ENCODE measurements around the gene FRMPD2. TPM values are rescaled to one million over a fixed set of nuclear protein-coding genes. Genes with fewer than 3 reads are reported as not detected.

FRMPD2 gene
- polyA plus RNA-seq, 1 donor from 2014 or later: 0.14 TPM

DNA sequence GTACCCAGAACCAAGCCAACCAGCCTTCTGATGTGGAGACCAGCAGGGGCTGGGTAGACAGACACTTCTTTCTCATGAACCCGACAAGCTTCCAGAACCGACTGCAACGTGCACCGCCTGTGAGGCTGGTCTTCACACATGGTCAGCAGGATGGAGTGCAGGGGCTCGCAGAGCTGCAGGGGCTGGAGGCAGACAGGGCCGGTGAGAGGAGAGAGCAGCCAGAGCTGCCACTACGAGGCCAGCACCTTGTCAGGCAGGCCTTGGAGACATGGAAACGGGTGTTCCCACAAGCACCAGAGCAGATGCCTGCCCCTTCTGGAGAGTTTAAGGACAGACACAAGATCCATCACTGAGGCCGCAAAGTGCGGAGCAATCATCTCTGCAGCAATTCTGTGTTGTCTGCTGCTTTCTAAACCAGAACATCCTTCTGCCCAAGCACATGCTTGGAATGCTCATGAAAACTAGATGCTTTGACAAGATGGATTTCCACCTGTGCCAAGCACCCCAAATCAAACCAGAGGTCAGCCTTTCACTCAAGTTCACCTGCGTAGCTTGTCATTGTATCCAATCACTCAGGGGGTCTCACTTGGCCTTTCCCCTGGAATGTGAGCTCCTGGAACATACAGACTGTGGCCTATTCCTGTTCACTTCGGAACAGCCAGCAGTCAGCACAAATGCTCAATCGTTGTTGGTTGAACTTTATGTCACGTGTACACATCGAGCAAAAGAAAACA lies 32.2 kb downstream of the FRMPD2 start:
- no peak for TF ChIP-seq RAD21 (conservative IDR thresholded peaks at IDR 0.05)
- TF ChIP-seq EP300 (conservative IDR thresholded peaks at IDR 0.05; ENCODE audit: poor library complexity, severe bottlenecking): no peak
- Histone ChIP-seq H2AFZ (ENCODE audit: low read depth, low read length) (no peak overlapping the region), H3K27me3 (ENCODE audit: insufficient read depth, low read depth, low read length) (no peaks in the 10 kb centered on the region), H4K20me1 (ENCODE audit: insufficient read depth) (no peaks in the 10 kb centered on the region), H3K36me3 (ENCODE audit: insufficient read depth, low read length) (no peaks in the 10 kb centered on the region), H3F3A (ENCODE audit: insufficient read depth, low read length, poor library complexity, severe bottlenecking) (no peaks in the 10 kb centered on the region), H3K4me3 (ENCODE audit: low read length) (no peak overlapping the region), H3K27ac (ENCODE audit: low read length) (no peak overlapping the region), H3K9me3 (ENCODE audit: low read length) (no peaks in the 10 kb centered on the region), H3K4me2 (ENCODE audit: low read length) (no peak overlapping the region), H3K9me2 (ENCODE audit: insufficient read depth, low read length) (no peaks in the 10 kb centered on the region), H3K79me2 (replicated peaks; ENCODE audit: insufficient read depth, low read length) (no peaks in the 10 kb centered on the region), H3K9ac (ENCODE audit: low read length) (no peak overlapping the region)

DNA sequence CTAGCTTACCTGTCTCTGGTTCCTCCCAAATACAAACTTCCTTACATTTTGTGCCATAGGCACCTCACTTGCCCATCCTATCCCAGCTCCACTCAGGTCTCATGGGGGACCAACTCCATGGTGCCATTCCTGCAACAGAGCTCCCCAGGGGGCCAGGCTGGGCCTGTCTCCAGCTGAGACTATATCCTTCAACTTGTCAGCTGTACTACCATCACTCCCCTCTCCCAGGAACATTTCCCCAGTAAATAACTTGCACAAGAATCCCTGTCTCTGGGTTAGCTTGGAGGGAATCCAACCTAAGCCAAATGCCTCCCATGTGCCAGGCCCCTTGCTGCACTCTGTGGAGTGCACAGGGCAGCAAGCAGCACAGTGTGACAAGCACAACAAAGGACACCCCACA lies 33.2 kb downstream of the FRMPD2 start:
- TF ChIP-seq, protein P1, sequence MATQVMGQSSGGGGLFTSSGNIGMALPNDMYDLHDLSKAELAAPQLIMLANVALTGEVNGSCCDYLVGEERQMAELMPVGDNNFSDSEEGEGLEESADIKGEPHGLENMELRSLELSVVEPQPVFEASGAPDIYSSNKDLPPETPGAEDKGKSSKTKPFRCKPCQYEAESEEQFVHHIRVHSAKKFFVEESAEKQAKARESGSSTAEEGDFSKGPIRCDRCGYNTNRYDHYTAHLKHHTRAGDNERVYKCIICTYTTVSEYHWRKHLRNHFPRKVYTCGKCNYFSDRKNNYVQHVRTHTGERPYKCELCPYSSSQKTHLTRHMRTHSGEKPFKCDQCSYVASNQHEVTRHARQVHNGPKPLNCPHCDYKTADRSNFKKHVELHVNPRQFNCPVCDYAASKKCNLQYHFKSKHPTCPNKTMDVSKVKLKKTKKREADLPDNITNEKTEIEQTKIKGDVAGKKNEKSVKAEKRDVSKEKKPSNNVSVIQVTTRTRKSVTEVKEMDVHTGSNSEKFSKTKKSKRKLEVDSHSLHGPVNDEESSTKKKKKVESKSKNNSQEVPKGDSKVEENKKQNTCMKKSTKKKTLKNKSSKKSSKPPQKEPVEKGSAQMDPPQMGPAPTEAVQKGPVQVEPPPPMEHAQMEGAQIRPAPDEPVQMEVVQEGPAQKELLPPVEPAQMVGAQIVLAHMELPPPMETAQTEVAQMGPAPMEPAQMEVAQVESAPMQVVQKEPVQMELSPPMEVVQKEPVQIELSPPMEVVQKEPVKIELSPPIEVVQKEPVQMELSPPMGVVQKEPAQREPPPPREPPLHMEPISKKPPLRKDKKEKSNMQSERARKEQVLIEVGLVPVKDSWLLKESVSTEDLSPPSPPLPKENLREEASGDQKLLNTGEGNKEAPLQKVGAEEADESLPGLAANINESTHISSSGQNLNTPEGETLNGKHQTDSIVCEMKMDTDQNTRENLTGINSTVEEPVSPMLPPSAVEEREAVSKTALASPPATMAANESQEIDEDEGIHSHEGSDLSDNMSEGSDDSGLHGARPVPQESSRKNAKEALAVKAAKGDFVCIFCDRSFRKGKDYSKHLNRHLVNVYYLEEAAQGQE (IDR thresholded peaks at IDR 0.05; ENCODE audit: borderline replicate concordance): no peak
- TF ChIP-seq EP300 (conservative IDR thresholded peaks at IDR 0.05; ENCODE audit: poor library complexity, severe bottlenecking) (no peak), SMC3 (conservative IDR thresholded peaks at IDR 0.05; ENCODE audit: poor library complexity) (no peak)
- H3K4me2 ChIP-seq (ENCODE audit: low read length): no peak overlapping the region
- no peak overlapping the region for H3K4me3 ChIP-seq (ENCODE audit: low read length)
- H3K36me3 ChIP-seq (ENCODE audit: insufficient read depth, low read length): no peaks in the 10 kb centered on the region
- no peak overlapping the region for H2AFZ ChIP-seq (ENCODE audit: low read depth, low read length)
- H3K9ac ChIP-seq (ENCODE audit: low read length): no peak overlapping the region
- H3K9me2 ChIP-seq (ENCODE audit: insufficient read depth, low read length): no peaks in the 10 kb centered on the region
- H3K27me3 ChIP-seq (ENCODE audit: insufficient read depth, low read depth, low read length): no peaks in the 10 kb centered on the region
- H4K20me1 ChIP-seq (ENCODE audit: insufficient read depth): no peaks in the 10 kb centered on the region
- H3K27ac ChIP-seq (ENCODE audit: low read length): no peak overlapping the region
- H3K9me3 ChIP-seq (ENCODE audit: low read length): no peaks in the 10 kb centered on the region
- H3K79me2 ChIP-seq (replicated peaks; ENCODE audit: insufficient read depth, low read length): no peaks in the 10 kb centered on the region
- H3F3A ChIP-seq (ENCODE audit: insufficient read depth, low read length, poor library complexity, severe bottlenecking): no peaks in the 10 kb centered on the region

DNA sequence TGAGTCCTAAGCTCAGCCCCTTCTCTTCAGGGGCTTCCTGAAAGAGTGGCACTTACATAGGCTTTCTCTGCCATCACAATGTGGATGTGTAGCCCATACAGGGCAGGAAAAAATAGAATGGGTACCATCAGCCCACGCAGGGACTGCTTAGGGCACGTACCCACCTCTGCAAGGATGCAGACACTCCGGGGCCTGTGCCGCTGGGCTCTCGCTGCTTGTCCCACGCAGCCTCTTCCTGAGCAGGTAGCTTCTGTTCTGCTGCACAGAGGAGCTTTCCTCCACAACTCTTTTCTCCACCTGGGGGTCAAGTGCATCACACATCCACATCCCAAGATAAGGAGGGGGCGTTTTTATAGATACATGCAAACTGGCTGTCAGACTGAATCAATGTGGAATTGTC lies 34.3 kb downstream of the FRMPD2 start:
- no peaks in the 10 kb centered on the region for H3K9me3 ChIP-seq (ENCODE audit: low read length)
- H3K9ac ChIP-seq (ENCODE audit: low read length): no peak overlapping the region
- no peak overlapping the region for H3K4me3 ChIP-seq (ENCODE audit: low read length)
- H2AFZ ChIP-seq (ENCODE audit: low read depth, low read length): no peak overlapping the region
- no peaks in the 10 kb centered on the region for H3K79me2 ChIP-seq (replicated peaks; ENCODE audit: insufficient read depth, low read length)
- no peaks in the 10 kb centered on the region for H3F3A ChIP-seq (ENCODE audit: insufficient read depth, low read length, poor library complexity, severe bottlenecking)
- no peaks in the 10 kb centered on the region for H3K27me3 ChIP-seq (ENCODE audit: insufficient read depth, low read depth, low read length)
- no peaks in the 10 kb centered on the region for H4K20me1 ChIP-seq (ENCODE audit: insufficient read depth)
- no peak overlapping the region for H3K4me2 ChIP-seq (ENCODE audit: low read length)
- no peak for TF ChIP-seq MXI1 (conservative IDR thresholded peaks at IDR 0.05; ENCODE audit: poor library complexity, severe bottlenecking)
- no peak for TF ChIP-seq EP300 (conservative IDR thresholded peaks at IDR 0.05; ENCODE audit: poor library complexity, severe bottlenecking)
- TF ChIP-seq, protein P1 (IDR thresholded peaks at IDR 0.05; ENCODE audit: borderline replicate concordance): no peak
- no peak for TF ChIP-seq SMC3 (conservative IDR thresholded peaks at IDR 0.05; ENCODE audit: poor library complexity)
- no peak for TF ChIP-seq POLR2AphosphoS5 (IDR thresholded peaks at IDR 0.05)
- TF ChIP-seq EZH2 (IDR thresholded peaks at IDR 0.05; ENCODE audit: borderline replicate concordance, insufficient read depth, low read length, poor library complexity, severe bottlenecking): no peak
- TF ChIP-seq RAD21 (conservative IDR thresholded peaks at IDR 0.05): no peak
- no peak for TF ChIP-seq TAF1 (IDR thresholded peaks at IDR 0.05; ENCODE audit: low read depth)
- TF ChIP-seq, protein P2, sequence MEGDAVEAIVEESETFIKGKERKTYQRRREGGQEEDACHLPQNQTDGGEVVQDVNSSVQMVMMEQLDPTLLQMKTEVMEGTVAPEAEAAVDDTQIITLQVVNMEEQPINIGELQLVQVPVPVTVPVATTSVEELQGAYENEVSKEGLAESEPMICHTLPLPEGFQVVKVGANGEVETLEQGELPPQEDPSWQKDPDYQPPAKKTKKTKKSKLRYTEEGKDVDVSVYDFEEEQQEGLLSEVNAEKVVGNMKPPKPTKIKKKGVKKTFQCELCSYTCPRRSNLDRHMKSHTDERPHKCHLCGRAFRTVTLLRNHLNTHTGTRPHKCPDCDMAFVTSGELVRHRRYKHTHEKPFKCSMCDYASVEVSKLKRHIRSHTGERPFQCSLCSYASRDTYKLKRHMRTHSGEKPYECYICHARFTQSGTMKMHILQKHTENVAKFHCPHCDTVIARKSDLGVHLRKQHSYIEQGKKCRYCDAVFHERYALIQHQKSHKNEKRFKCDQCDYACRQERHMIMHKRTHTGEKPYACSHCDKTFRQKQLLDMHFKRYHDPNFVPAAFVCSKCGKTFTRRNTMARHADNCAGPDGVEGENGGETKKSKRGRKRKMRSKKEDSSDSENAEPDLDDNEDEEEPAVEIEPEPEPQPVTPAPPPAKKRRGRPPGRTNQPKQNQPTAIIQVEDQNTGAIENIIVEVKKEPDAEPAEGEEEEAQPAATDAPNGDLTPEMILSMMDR (IDR thresholded peaks at IDR 0.05; ENCODE audit: poor library complexity, severe bottlenecking): no peak
- no peaks in the 10 kb centered on the region for H3K9me2 ChIP-seq (ENCODE audit: insufficient read depth, low read length)
- H3K36me3 ChIP-seq (ENCODE audit: insufficient read depth, low read length): no peaks in the 10 kb centered on the region
- H3K27ac ChIP-seq (ENCODE audit: low read length): no peak overlapping the region
